ENCODE data around the gene AGPAT2. TPM values are rescaled to one million over a fixed set of nuclear protein-coding genes. Genes with fewer than 3 reads are reported as not detected.
"Not testable (repeated sequence)": the region's sequence is repeated elsewhere in the genome, so short reads cannot be mapped to it uniquely, and the experiment has no call there.

The AGPAT2 gene
- total RNA-seq, 1 donor from 2014 or later: 40.5 TPM

GRCh38 chr9:136705564-136705963 is 18.3 kb upstream of the AGPAT2 start:
- Mint-ChIP-seq H3K9me3 (no peaks in the 10 kb centered on the region), H3K27me3 (ENCODE audit: low read depth) (peaks cover 12% of the 10 kb centered on the region), H3K27ac (no peak overlapping the region), H3K36me3 (ENCODE audit: low read depth) (no peaks in the 10 kb centered on the region), H3K4me1 (ENCODE audit: low read depth) (peaks cover 10% of the 10 kb centered on the region), H3K4me3 (ENCODE audit: low read depth) (no peak overlapping the region)
- no peak for DNase-seq (ENCODE audit: low spot score)
- intact Hi-C loops (cut with micrococcal nuclease): no loop called here

- H3K4me3 Mint-ChIP-seq (ENCODE audit: low read depth); intact Hi-C loops (cut with micrococcal nuclease); H3K36me3 Mint-ChIP-seq (ENCODE audit: low read depth); DNase-seq (ENCODE audit: low spot score); H3K27ac Mint-ChIP-seq; H3K27me3 Mint-ChIP-seq (ENCODE audit: low read depth); H3K9me3 Mint-ChIP-seq: not testable (repeated sequence)
- H3K4me1 Mint-ChIP-seq (ENCODE audit: low read depth): peaks cover 14% of the 10 kb centered on the region
Measured at GRCh38 chr9:136704741-136705140, 17.5 kb upstream of the AGPAT2 start.

GRCh38 chr9:136703276-136703860 is 16.1 kb upstream of the AGPAT2 start:
- DNase-seq (ENCODE audit: low spot score): no peak
- Mint-ChIP-seq H3K27me3 (ENCODE audit: low read depth) (peaks cover 10% of the 10 kb centered on the region), H3K27ac (no peak overlapping the region), H3K36me3 (ENCODE audit: low read depth) (no peaks in the 10 kb centered on the region), H3K4me3 (ENCODE audit: low read depth) (no peak overlapping the region), H3K9me3 (no peaks in the 10 kb centered on the region), H3K4me1 (ENCODE audit: low read depth) (peaks cover 14% of the 10 kb centered on the region)
- intact Hi-C loops (cut with micrococcal nuclease): no loop called here

GRCh38 chr9:136701668-136702053 is 14.4 kb upstream of the AGPAT2 start:
- Mint-ChIP-seq H3K27me3 (ENCODE audit: low read depth) (peaks cover 10% of the 10 kb centered on the region), H3K36me3 (ENCODE audit: low read depth) (no peaks in the 10 kb centered on the region), H3K9me3 (no peaks in the 10 kb centered on the region), H3K4me1 (ENCODE audit: low read depth) (peaks cover 14% of the 10 kb centered on the region), H3K4me3 (ENCODE audit: low read depth) (peak overlapping the region; percentile 84), H3K27ac (peak overlapping the region; percentile 97)
- intact Hi-C loops (cut with micrococcal nuclease): loop anchor here (1.0 kb wide), 1 partner anchor 27 kb away; no protein-coding TSS in a partner anchor
- no peak for DNase-seq (ENCODE audit: low spot score)

GRCh38 chr9:136700959-136701667 is 13.9 kb upstream of the AGPAT2 start:
- Mint-ChIP-seq H3K9me3 (no peaks in the 10 kb centered on the region), H3K4me1 (ENCODE audit: low read depth) (peaks cover 14% of the 10 kb centered on the region), H3K4me3 (ENCODE audit: low read depth) (peak overlapping the region; percentile 84), H3K27me3 (ENCODE audit: low read depth) (peaks cover 10% of the 10 kb centered on the region), H3K36me3 (ENCODE audit: low read depth) (no peaks in the 10 kb centered on the region), H3K27ac (peak overlapping the region; percentile 97)
- intact Hi-C loops (cut with micrococcal nuclease): loop anchor here (1.0 kb wide), 1 partner anchor 27 kb away; no protein-coding TSS in a partner anchor
- DNase-seq (ENCODE audit: low spot score): peak; percentile 61

GRCh38 chr9:136700304-136700703 is 13.0 kb upstream of the AGPAT2 start:
- intact Hi-C loops (cut with micrococcal nuclease): no loop called here
- Mint-ChIP-seq H3K27ac (no peak overlapping the region), H3K9me3 (no peaks in the 10 kb centered on the region), H3K4me3 (ENCODE audit: low read depth) (peak overlapping the region; percentile 15), H3K27me3 (ENCODE audit: low read depth) (peaks cover 6% of the 10 kb centered on the region), H3K4me1 (ENCODE audit: low read depth) (peaks cover 14% of the 10 kb centered on the region), H3K36me3 (ENCODE audit: low read depth) (no peaks in the 10 kb centered on the region)
- no peak for DNase-seq (ENCODE audit: low spot score)

- H3K36me3 Mint-ChIP-seq (ENCODE audit: low read depth): no peaks in the 10 kb centered on the region
- intact Hi-C loops (cut with micrococcal nuclease): no loop called here
- H3K4me3 Mint-ChIP-seq (ENCODE audit: low read depth): no peak overlapping the region
- H3K4me1 Mint-ChIP-seq (ENCODE audit: low read depth): peaks cover 14% of the 10 kb centered on the region
- DNase-seq (ENCODE audit: low spot score): no peak
- H3K9me3 Mint-ChIP-seq: no peaks in the 10 kb centered on the region
- H3K27ac Mint-ChIP-seq: no peak overlapping the region
- H3K27me3 Mint-ChIP-seq (ENCODE audit: low read depth): peaks cover 4% of the 10 kb centered on the region
Measured at GRCh38 chr9:136698635-136699246, 11.5 kb upstream of the AGPAT2 start.

GRCh38 chr9:136697821-136698526 is 10.7 kb upstream of the AGPAT2 start:
- no peaks in the 10 kb centered on the region for H3K36me3 Mint-ChIP-seq (ENCODE audit: low read depth)
- H3K27me3 Mint-ChIP-seq (ENCODE audit: low read depth): peaks cover 4% of the 10 kb centered on the region

GRCh38 chr9:136697146-136697820 is 10.0 kb upstream of the AGPAT2 start:
- H3K36me3 Mint-ChIP-seq (ENCODE audit: low read depth): no peaks in the 10 kb centered on the region
- H3K4me3 Mint-ChIP-seq (ENCODE audit: low read depth): no peak overlapping the region
- no peak for DNase-seq (ENCODE audit: low spot score)
- peaks cover 4% of the 10 kb centered on the region for H3K27me3 Mint-ChIP-seq (ENCODE audit: low read depth)
- intact Hi-C loops (cut with micrococcal nuclease): no loop called here
- H3K9me3 Mint-ChIP-seq: no peaks in the 10 kb centered on the region
- peaks cover 12% of the 10 kb centered on the region for H3K4me1 Mint-ChIP-seq (ENCODE audit: low read depth)
- H3K27ac Mint-ChIP-seq: no peak overlapping the region

More at GRCh38 chr9:136697821-136698526, 10.7 kb upstream of the AGPAT2 start:
- no peak for DNase-seq (ENCODE audit: low spot score)
- intact Hi-C loops (cut with micrococcal nuclease): no loop called here
- Mint-ChIP-seq H3K27ac (no peak overlapping the region), H3K9me3 (no peaks in the 10 kb centered on the region), H3K4me1 (ENCODE audit: low read depth) (peaks cover 12% of the 10 kb centered on the region), H3K4me3 (ENCODE audit: low read depth) (no peak overlapping the region)

GRCh38 chr9:136696502-136696901 is 9.2 kb upstream of the AGPAT2 start:
- H3K27me3 Mint-ChIP-seq (ENCODE audit: low read depth): peaks cover 4% of the 10 kb centered on the region
- no peak for DNase-seq (ENCODE audit: low spot score)
- no peak overlapping the region for H3K4me3 Mint-ChIP-seq (ENCODE audit: low read depth)
- H3K36me3 Mint-ChIP-seq (ENCODE audit: low read depth): no peaks in the 10 kb centered on the region
- intact Hi-C loops (cut with micrococcal nuclease): no loop called here
- no peak overlapping the region for H3K27ac Mint-ChIP-seq
- H3K9me3 Mint-ChIP-seq: no peaks in the 10 kb centered on the region
- H3K4me1 Mint-ChIP-seq (ENCODE audit: low read depth): peaks cover 10% of the 10 kb centered on the region

GRCh38 chr9:136695955-136696354 is 8.7 kb upstream of the AGPAT2 start:
- H3K36me3 Mint-ChIP-seq (ENCODE audit: low read depth): no peaks in the 10 kb centered on the region
- DNase-seq (ENCODE audit: low spot score): no peak
- H3K27ac Mint-ChIP-seq: no peak overlapping the region
- peaks cover 6% of the 10 kb centered on the region for H3K4me1 Mint-ChIP-seq (ENCODE audit: low read depth)
- intact Hi-C loops (cut with micrococcal nuclease): no loop called here
- H3K9me3 Mint-ChIP-seq: no peaks in the 10 kb centered on the region
- H3K4me3 Mint-ChIP-seq (ENCODE audit: low read depth): no peak overlapping the region
- peaks cover 4% of the 10 kb centered on the region for H3K27me3 Mint-ChIP-seq (ENCODE audit: low read depth)

GRCh38 chr9:136695435-136695895 is 8.2 kb upstream of the AGPAT2 start:
- Mint-ChIP-seq H3K9me3 (no peaks in the 10 kb centered on the region), H3K4me3 (ENCODE audit: low read depth) (no peak overlapping the region), H3K27me3 (ENCODE audit: low read depth) (peaks cover 4% of the 10 kb centered on the region), H3K4me1 (ENCODE audit: low read depth) (peaks cover 4% of the 10 kb centered on the region), H3K36me3 (ENCODE audit: low read depth) (no peaks in the 10 kb centered on the region), H3K27ac (no peak overlapping the region)
- intact Hi-C loops (cut with micrococcal nuclease): no loop called here
- no peak for DNase-seq (ENCODE audit: low spot score)

Measured in activated T-helper 2 cell treated with anti-CD3 and anti-CD28 coated beads, Interferon-gamma antibody, Interleukin-2, Interleukin-4, amounts not matched to agents 10 μg/mL and 5 μg/mL and 100 μg/mL, durations not matched to agents 14 hours and 24 hours and 36 hours (primary cell).